Prostate gland (tissue), 2 donors: ENCODE data around the gene ZSCAN16.

Experiments used
- CTCF ChIP-seq, 4 experiments: fragments of 200-600 bp in 2 of 4; fragments of 450-650 bp in 2 of 4; sonication (generic) in 2 of 4; IDR thresholded peaks; 1 replicate in 3 of 4; 2 replicates in 1 of 4; pipeline ENCODE4 v1.5.1; 2016 to 2019; ENCODE audit warnings: antibody characterized with exemption in 4 of 4, mild to moderate bottlenecking in 2 of 4, moderate library complexity in 2 of 4
- POLR2A ChIP-seq: fragments of 450-650 bp; IDR thresholded peaks from one replicate; pipeline ENCODE4 v1.6.1; 2016; ENCODE audit warnings: antibody characterized with exemption, mild to moderate bottlenecking

- TF ChIP-seq CTCF (IDR thresholded peaks at IDR 0.05) (no peak), POLR2A (no peak)
Observed at GRCh38 chr6:28153546-28153945, 29.1 kb downstream of the ZSCAN16 start.
